GM23338 (cell line): Measurements from ENCODE around the gene SORBS2. TPM values are rescaled to one million over a fixed set of nuclear protein-coding genes. Genes with fewer than 3 reads are reported as not detected.

Source experiments
- ATAC-seq: fragments of 200-7000 bp; cut with Tn5 transposase; 3 replicates; pipeline ENCODE4 v1.9.1; 2020
- DNase-seq: peaks from one replicate; pipeline ENCODE4 v3.0.0-alpha.2; 2015; ENCODE audit warnings: low spot score
- H2AFZ ChIP-seq: fragments of 200-600 bp; sonication (generic); 2 replicates; pipeline ENCODE4 v1.8.0; 2016; ENCODE audit warnings: antibody characterized with exemption, mild to moderate bottlenecking, moderate library complexity
- H3F3A ChIP-seq: fragments of 200-600 bp; sonication (generic); replicated peaks from 2 replicates; pipeline ENCODE4 v1.8.0; 2017; ENCODE audit warnings: antibody characterized with exemption, mixed run types, low read depth
- H3K27ac ChIP-seq: fragments of 200-600 bp; sonication (generic); 2 replicates; pipeline ENCODE4 v1.6.1; 2016; ENCODE audit warnings: low read depth
- H3K27me3 ChIP-seq: fragments of 200-600 bp; sonication (generic); 2 replicates; pipeline ENCODE4 v1.8.0; 2016; ENCODE audit warnings: mild to moderate bottlenecking, mixed run types, moderate library complexity; ENCODE audit not compliant: insufficient read depth
- H3K36me3 ChIP-seq: fragments of 200-600 bp; sonication (generic); 2 replicates; pipeline ENCODE4 v1.8.0; 2016; ENCODE audit warnings: mild to moderate bottlenecking; ENCODE audit not compliant: insufficient read depth
- H3K4me1 ChIP-seq: fragments of 200-600 bp; sonication (generic); 2 replicates; pipeline ENCODE4 v1.8.0; 2016; ENCODE audit warnings: mild to moderate bottlenecking, moderate library complexity; ENCODE audit not compliant: insufficient read depth
- H3K4me2 ChIP-seq: fragments of 200-600 bp; sonication (generic); 2 replicates; pipeline ENCODE4 v1.7.1; 2017; ENCODE audit warnings: mixed run types
- H3K4me3 ChIP-seq: fragments of 200-600 bp; sonication (generic); 2 replicates; pipeline ENCODE4 v1.6.1; 2016; ENCODE audit warnings: mixed run types
- H3K79me2 ChIP-seq: fragments of 200-600 bp; sonication (generic); replicated peaks from 2 replicates; pipeline ENCODE4 v1.8.0; 2017; ENCODE audit warnings: mild to moderate bottlenecking; ENCODE audit not compliant: insufficient read depth
- H3K9me2 ChIP-seq: fragments of 200-600 bp; sonication (generic); 2 replicates; pipeline ENCODE4 v1.8.0; 2017; ENCODE audit not compliant: insufficient read depth
- H4K20me1 ChIP-seq: fragments of 200-600 bp; sonication (generic); replicated peaks from 2 replicates; pipeline ENCODE4 v1.8.0; 2017; ENCODE audit warnings: mild to moderate bottlenecking; ENCODE audit not compliant: insufficient read depth
- H3K27ac Mint-ChIP-seq: 2 replicates; pipeline ENCODE4 v1.8.0; 2020; ENCODE audit warnings: inconsistent platforms, mild to moderate bottlenecking, moderate library complexity, mixed read lengths
- H3K27me3 Mint-ChIP-seq: 3 replicates; pipeline ENCODE4 v1.8.0; 2022; ENCODE audit warnings: low read depth, mild to moderate bottlenecking, moderate library complexity, mixed read lengths, inconsistent platforms; ENCODE audit not compliant: insufficient read depth, poor library complexity
- H3K36me3 Mint-ChIP-seq: 3 replicates; pipeline ENCODE4 v1.8.0; 2021; ENCODE audit warnings: low read depth, mild to moderate bottlenecking, inconsistent platforms, moderate library complexity, mixed read lengths
- H3K4me1 Mint-ChIP-seq: 3 replicates; pipeline ENCODE4 v1.8.0; 2020; ENCODE audit warnings: mild to moderate bottlenecking, inconsistent platforms, mixed read lengths
- H3K4me3 Mint-ChIP-seq: 3 replicates; pipeline ENCODE4 v1.8.0; 2021; ENCODE audit warnings: moderate library complexity, mild to moderate bottlenecking, inconsistent platforms, mixed read lengths
- H3K9me3 Mint-ChIP-seq: 3 replicates; pipeline ENCODE4 v1.8.0; 2020; ENCODE audit warnings: moderate library complexity, mild to moderate bottlenecking, inconsistent platforms, mixed read lengths
- CREB1 ChIP-seq: fragments of 250-450 bp; sonication (Bioruptor Pico); IDR thresholded peaks from 2 replicates; pipeline ENCODE4 v1.5.0; 2020; ENCODE audit warnings: low read depth, mild to moderate bottlenecking, moderate library complexity
- EZH2 ChIP-seq: fragments of 200-600 bp; sonication (generic); IDR thresholded peaks from one replicate; pipeline ENCODE4 v1.8.0; 2017; ENCODE audit warnings: antibody characterized with exemption, mild to moderate bottlenecking, low read depth; ENCODE audit not compliant: unreplicated experiment
- EZH2phosphoT487 ChIP-seq: fragments of 200-600 bp; sonication (generic); IDR thresholded peaks from one replicate; pipeline ENCODE4 v1.8.1; 2018; ENCODE audit warnings: antibody characterized with exemption; ENCODE audit not compliant: unreplicated experiment
- JUNB ChIP-seq: IDR thresholded peaks from one replicate; pipeline ENCODE4 v1.6.1; 2016; ENCODE audit warnings: antibody characterized with exemption; ENCODE audit not compliant: unreplicated experiment
- NANOG ChIP-seq: IDR thresholded peaks from 2 replicates; pipeline ENCODE4 v1.6.1; 2016; ENCODE audit warnings: antibody characterized with exemption, borderline replicate concordance
- POLR2AphosphoS5 ChIP-seq: IDR thresholded peaks from 2 replicates; pipeline ENCODE4 v1.6.1; 2016; ENCODE audit warnings: antibody characterized with exemption, low read depth
- STAT1 ChIP-seq: IDR thresholded peaks from one replicate; pipeline ENCODE4 v1.6.1; 2016; ENCODE audit warnings: antibody characterized with exemption; ENCODE audit not compliant: unreplicated experiment
- ZNF114 ChIP-seq: fragments of 250-450 bp; sonication (Bioruptor Pico); IDR thresholded peaks from 2 replicates; pipeline ENCODE4 v1.5.0; 2020; ENCODE audit warnings: mild to moderate bottlenecking, moderate library complexity
- ZNF331 ChIP-seq: fragments of 250-450 bp; sonication (Bioruptor Pico); IDR thresholded peaks from 2 replicates; pipeline ENCODE4 v1.5.0; 2020; ENCODE audit warnings: low read depth, mild to moderate bottlenecking, moderate library complexity
- polyA plus RNA-seq: library from polyadenylated mRNA; unstranded; fragments of >200 nt; fragmentation: Nextera tagmentation; extraction: Ambion mirVana; gene quantifications from 2 replicates; pipeline ENCODE4 v1.2.1, GENCODE V29; 2016
- total RNA-seq: library from RNA; depleted of rRNA; stranded (reverse); fragments of >200 nt; shearing (Covaris generic); gene quantifications from 2 replicates; pipeline ENCODE4 v1.2.3, GENCODE V29; 2014
- TF ChIP-seq, protein P1 (sequence below), 2 experiments: fragments of 200-600 bp in 1 of 2; sonication (generic) in 1 of 2; conservative IDR thresholded peaks; 2 replicates each; pipeline versions ENCODE4 v1.5.1 to v1.6.1; 2016 to 2017; ENCODE audit warnings: antibody characterized with exemption in 2 of 2, low read depth in 2 of 2, mild to moderate bottlenecking in 2 of 2, moderate library complexity in 1 of 2
- TF ChIP-seq, protein P2 (sequence below): IDR thresholded peaks from 2 replicates; pipeline ENCODE4 v1.6.1; 2016; ENCODE audit warnings: antibody characterized with exemption
- TF ChIP-seq, protein P3 (sequence below): IDR thresholded peaks from one replicate; pipeline ENCODE4 v1.6.1; 2018; ENCODE audit warnings: antibody characterized with exemption; ENCODE audit not compliant: unreplicated experiment
- TF ChIP-seq, protein P4 (sequence below): fragments of 250-450 bp; sonication (Bioruptor Pico); IDR thresholded peaks from 2 replicates; pipeline ENCODE4 v1.5.0; 2020; ENCODE audit warnings: mild to moderate bottlenecking, moderate library complexity

The SORBS2 gene
- total and polyA plus RNA-seq, 2 experiments from 2014 or later = 17.8 to 27.6 TPM

DNA sequence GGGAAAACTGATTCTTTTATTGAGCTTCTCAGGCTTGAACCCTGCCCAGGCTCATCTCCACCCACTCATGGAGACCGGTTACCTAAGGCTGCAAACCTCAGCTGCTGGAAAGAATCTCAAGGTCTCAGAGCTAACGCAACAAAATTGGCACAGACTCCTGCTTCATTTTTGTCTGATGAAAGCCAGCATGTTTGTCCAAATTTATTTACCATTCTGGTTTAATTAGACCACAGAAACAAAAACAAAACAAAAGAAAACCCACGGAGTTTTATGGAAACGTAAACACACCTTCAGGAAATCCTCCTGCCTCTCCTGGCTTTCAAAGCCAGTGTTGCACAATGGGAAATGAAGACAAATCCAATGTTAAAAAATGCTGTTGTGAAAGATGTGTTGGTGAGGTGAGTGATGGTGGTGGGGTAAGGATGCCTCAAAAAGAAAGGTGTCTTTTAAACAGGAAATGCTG is 220.3 kb downstream of the SORBS2 start:
- Mint-ChIP-seq H3K27ac (no peak overlapping the region), H3K27me3 (peaks cover 17% of the 10 kb centered on the region), H3K9me3 (no peaks in the 10 kb centered on the region), H3K36me3 (no peaks in the 10 kb centered on the region), H3K4me3 (no peak overlapping the region), H3K4me1 (peaks cover 42% of the 10 kb centered on the region)
- Histone ChIP-seq H3F3A (peaks cover 7% of the 10 kb centered on the region; the same call in 1 of the 2 replicates), H3K36me3 (no peaks in the 10 kb centered on the region), H3K27ac (no peak overlapping the region), H3K79me2 (no peaks in the 10 kb centered on the region), H2AFZ (no peak overlapping the region), H3K4me2 (no peak overlapping the region), H3K4me1 (peaks cover 30% of the 10 kb centered on the region), H3K4me3 (no peak overlapping the region), H4K20me1 (no peaks in the 10 kb centered on the region), H3K27me3 (peaks cover 21% of the 10 kb centered on the region), H3K9me2 (no peaks in the 10 kb centered on the region)
- DNase-seq (no peak), ATAC-seq (no peak)
- TF ChIP-seq, protein P1, sequence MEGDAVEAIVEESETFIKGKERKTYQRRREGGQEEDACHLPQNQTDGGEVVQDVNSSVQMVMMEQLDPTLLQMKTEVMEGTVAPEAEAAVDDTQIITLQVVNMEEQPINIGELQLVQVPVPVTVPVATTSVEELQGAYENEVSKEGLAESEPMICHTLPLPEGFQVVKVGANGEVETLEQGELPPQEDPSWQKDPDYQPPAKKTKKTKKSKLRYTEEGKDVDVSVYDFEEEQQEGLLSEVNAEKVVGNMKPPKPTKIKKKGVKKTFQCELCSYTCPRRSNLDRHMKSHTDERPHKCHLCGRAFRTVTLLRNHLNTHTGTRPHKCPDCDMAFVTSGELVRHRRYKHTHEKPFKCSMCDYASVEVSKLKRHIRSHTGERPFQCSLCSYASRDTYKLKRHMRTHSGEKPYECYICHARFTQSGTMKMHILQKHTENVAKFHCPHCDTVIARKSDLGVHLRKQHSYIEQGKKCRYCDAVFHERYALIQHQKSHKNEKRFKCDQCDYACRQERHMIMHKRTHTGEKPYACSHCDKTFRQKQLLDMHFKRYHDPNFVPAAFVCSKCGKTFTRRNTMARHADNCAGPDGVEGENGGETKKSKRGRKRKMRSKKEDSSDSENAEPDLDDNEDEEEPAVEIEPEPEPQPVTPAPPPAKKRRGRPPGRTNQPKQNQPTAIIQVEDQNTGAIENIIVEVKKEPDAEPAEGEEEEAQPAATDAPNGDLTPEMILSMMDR (conservative IDR thresholded peaks at IDR 0.05; ENCODE audit: low read depth in 2 of 2) = no peak
- TF ChIP-seq EZH2 = no peak
- TF ChIP-seq ZNF331 (CRISPR knock-in tag) = no peak
- no peak for TF ChIP-seq ZNF114 (CRISPR knock-in tag)
- TF ChIP-seq EZH2phosphoT487 = no peak
- TF ChIP-seq, protein P2, sequence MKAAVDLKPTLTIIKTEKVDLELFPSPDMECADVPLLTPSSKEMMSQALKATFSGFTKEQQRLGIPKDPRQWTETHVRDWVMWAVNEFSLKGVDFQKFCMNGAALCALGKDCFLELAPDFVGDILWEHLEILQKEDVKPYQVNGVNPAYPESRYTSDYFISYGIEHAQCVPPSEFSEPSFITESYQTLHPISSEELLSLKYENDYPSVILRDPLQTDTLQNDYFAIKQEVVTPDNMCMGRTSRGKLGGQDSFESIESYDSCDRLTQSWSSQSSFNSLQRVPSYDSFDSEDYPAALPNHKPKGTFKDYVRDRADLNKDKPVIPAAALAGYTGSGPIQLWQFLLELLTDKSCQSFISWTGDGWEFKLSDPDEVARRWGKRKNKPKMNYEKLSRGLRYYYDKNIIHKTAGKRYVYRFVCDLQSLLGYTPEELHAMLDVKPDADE = no peak
- TF ChIP-seq CREB1 (CRISPR knock-in tag) = no peak
- TF ChIP-seq NANOG = no peak
- TF ChIP-seq POLR2AphosphoS5 = no peak
- no peak for TF ChIP-seq JUNB
- no peak for TF ChIP-seq STAT1
- TF ChIP-seq, protein P3, sequence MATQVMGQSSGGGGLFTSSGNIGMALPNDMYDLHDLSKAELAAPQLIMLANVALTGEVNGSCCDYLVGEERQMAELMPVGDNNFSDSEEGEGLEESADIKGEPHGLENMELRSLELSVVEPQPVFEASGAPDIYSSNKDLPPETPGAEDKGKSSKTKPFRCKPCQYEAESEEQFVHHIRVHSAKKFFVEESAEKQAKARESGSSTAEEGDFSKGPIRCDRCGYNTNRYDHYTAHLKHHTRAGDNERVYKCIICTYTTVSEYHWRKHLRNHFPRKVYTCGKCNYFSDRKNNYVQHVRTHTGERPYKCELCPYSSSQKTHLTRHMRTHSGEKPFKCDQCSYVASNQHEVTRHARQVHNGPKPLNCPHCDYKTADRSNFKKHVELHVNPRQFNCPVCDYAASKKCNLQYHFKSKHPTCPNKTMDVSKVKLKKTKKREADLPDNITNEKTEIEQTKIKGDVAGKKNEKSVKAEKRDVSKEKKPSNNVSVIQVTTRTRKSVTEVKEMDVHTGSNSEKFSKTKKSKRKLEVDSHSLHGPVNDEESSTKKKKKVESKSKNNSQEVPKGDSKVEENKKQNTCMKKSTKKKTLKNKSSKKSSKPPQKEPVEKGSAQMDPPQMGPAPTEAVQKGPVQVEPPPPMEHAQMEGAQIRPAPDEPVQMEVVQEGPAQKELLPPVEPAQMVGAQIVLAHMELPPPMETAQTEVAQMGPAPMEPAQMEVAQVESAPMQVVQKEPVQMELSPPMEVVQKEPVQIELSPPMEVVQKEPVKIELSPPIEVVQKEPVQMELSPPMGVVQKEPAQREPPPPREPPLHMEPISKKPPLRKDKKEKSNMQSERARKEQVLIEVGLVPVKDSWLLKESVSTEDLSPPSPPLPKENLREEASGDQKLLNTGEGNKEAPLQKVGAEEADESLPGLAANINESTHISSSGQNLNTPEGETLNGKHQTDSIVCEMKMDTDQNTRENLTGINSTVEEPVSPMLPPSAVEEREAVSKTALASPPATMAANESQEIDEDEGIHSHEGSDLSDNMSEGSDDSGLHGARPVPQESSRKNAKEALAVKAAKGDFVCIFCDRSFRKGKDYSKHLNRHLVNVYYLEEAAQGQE = no peak
- TF ChIP-seq, protein P4, sequence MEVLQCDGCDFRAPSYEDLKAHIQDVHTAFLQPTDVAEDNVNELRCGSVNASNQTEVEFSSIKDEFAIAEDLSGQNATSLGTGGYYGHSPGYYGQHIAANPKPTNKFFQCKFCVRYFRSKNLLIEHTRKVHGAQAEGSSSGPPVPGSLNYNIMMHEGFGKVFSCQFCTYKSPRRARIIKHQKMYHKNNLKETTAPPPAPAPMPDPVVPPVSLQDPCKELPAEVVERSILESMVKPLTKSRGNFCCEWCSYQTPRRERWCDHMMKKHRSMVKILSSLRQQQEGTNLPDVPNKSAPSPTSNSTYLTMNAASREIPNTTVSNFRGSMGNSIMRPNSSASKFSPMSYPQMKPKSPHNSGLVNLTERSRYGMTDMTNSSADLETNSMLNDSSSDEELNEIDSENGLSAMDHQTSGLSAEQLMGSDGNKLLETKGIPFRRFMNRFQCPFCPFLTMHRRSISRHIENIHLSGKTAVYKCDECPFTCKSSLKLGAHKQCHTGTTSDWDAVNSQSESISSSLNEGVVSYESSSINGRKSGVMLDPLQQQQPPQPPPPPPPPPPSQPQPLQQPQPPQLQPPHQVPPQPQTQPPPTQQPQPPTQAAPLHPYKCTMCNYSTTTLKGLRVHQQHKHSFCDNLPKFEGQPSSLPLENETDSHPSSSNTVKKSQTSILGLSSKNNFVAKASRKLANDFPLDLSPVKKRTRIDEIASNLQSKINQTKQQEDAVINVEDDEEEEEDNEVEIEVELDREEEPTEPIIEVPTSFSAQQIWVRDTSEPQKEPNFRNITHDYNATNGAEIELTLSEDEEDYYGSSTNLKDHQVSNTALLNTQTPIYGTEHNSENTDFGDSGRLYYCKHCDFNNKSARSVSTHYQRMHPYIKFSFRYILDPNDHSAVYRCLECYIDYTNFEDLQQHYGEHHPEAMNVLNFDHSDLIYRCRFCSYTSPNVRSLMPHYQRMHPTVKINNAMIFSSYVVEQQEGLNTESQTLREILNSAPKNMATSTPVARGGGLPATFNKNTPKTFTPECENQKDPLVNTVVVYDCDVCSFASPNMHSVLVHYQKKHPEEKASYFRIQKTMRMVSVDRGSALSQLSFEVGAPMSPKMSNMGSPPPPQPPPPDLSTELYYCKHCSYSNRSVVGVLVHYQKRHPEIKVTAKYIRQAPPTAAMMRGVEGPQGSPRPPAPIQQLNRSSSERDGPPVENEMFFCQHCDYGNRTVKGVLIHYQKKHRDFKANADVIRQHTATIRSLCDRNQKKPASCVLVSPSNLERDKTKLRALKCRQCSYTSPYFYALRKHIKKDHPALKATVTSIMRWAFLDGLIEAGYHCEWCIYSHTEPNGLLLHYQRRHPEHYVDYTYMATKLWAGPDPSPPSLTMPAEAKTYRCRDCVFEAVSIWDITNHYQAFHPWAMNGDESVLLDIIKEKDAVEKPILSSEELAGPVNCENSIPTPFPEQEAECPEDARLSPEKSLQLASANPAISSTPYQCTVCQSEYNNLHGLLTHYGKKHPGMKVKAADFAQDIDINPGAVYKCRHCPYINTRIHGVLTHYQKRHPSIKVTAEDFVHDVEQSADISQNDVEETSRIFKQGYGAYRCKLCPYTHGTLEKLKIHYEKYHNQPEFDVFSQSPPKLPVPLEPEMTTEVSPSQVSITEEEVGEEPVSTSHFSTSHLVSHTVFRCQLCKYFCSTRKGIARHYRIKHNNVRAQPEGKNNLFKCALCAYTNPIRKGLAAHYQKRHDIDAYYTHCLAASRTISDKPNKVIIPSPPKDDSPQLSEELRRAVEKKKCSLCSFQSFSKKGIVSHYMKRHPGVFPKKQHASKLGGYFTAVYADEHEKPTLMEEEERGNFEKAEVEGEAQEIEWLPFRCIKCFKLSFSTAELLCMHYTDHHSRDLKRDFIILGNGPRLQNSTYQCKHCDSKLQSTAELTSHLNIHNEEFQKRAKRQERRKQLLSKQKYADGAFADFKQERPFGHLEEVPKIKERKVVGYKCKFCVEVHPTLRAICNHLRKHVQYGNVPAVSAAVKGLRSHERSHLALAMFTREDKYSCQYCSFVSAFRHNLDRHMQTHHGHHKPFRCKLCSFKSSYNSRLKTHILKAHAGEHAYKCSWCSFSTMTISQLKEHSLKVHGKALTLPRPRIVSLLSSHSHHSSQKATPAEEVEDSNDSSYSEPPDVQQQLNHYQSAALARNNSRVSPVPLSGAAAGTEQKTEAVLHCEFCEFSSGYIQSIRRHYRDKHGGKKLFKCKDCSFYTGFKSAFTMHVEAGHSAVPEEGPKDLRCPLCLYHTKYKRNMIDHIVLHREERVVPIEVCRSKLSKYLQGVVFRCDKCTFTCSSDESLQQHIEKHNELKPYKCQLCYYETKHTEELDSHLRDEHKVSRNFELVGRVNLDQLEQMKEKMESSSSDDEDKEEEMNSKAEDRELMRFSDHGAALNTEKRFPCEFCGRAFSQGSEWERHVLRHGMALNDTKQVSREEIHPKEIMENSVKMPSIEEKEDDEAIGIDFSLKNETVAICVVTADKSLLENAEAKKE (CRISPR knock-in tag) = no peak
